Hindlimb muscle (tissue), 1 donor: Measurements from ENCODE around the gene KTN1. TPM values are rescaled to one million over a fixed set of nuclear protein-coding genes. Genes with fewer than 3 reads are reported as not detected.

Experiments
- DNase-seq: peaks from one replicate; pipeline ENCODE4 v3.0.0-alpha.2; 2013
- polyA plus RNA-seq: library from polyadenylated mRNA; unstranded; fragments of 120-200 nt; gene quantifications from one replicate; pipeline ENCODE4 v1.2.1, GENCODE V29; 2013; ENCODE audit not compliant: insufficient read length

KTN1 gene
- polyA plus RNA-seq, 1 donor, result 141 TPM

DNA sequence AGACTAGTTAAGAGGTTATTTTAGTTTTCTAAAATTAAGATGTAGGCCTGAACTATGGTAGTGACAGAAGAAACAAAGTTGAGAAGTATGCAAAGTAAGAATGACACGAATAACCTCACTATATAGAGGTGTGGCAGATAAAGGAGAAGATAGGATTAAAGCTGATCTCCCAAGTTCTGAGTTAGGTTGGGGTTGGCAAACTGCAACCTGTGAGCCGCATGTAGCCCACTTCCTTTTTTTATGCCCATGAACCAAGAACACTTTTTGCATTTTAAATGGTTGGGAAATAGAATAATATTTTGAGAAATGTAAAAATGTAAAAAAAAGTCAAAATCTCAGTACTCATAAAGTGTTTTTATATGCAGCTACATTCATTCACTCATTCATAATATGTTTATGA lies 34.3 kb downstream of the KTN1 start:
- no peak for DNase-seq

DNA sequence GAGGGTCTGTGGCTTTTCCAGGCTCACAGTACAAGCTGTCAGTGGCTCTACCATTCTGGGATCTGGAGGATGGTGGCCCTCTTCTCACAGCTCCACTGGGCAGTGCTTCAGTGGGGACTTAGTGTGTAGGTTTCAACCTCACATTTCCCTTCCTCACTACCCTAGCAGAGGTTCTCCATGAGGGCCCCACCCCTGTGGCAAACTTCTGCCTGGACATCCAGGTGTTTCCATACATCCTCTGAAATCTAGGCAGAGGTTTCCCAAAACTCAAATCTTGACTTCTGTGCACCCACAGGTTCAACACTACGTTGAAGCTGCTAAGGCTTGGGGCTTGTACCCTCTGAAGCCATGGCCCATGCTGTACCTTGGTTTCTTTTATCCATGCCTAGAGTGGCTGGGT lies 40.3 kb downstream of the KTN1 start:
- DNase-seq, result no peak

DNA sequence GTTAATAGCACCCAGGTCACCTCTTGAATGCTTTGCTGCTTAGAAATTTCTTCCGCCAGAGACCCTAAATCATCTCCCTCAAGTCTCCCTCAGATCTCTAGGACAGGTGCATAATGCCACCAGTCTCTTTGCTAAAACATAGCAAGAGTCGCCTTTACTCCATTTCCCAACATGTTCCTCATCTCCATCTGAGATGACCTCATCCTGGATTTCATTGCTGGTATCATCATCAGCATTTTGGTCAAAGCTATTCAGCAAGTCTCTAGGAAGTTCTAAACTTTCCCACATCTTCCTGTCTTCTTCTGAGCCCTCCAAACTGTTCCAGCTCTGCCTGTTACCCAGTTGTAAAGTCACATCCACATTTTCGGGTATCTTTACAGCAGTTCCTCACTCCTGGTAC lies 41.0 kb downstream of the KTN1 start:
- DNase-seq, result no peak

DNA sequence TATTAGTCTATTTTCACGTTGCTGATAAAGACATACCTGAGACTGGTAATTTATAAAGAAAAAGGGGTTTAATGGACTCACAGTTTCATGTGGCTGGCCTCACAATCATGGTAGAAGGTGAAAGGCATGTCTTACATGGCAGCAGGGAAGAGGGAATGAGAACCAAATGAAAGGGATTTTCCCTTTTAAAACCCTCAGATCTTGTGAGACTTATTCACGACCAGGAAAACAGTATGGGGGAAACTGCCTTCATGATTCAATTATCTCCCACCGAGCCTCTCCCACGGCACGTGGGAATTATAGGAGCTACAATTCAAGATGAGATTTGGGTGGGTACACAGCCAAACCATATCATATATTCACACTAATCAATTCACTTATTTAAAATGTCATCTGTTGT lies 41.4 kb downstream of the KTN1 start:
- no peak for DNase-seq

DNA sequence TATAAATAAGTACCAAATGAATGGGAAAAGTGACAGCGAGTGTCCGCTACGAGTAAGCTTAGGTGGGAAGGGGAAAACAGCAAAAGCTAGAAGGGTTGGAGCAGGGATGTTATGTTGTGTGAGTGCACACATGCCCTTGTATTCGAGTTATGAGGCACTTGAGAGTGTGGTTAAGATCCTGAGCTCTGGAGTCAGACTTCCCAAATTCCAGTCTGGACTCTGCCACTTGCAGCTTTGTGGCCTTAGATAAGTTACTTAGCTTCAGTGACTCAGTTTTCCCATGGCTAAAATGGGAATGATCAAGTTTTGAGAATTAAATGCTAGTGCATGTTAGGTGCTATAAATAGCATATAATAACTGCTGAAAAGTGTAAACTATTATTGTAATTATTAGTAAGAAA lies 44.9 kb downstream of the KTN1 start:
- DNase-seq, result no peak

DNA sequence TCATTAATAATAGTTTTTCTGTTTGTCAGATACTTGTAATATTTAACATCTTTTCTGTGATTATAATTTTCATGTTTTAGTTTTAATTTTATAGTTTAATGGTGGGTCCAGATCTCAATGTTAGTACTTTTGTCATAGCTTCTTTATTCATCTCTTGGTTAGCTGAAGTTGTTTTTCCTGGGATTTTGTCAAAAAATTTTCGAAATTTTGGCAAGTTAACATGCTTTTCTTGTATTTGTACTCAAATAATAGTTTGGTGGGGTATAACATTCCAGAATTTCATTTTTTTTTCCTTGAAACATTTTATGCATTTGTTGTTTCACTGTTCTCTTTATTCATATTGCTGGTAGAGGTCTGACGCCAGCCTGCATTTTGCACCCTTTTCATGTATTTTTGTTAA lies 45.5 kb downstream of the KTN1 start:
- DNase-seq, result no peak

DNA sequence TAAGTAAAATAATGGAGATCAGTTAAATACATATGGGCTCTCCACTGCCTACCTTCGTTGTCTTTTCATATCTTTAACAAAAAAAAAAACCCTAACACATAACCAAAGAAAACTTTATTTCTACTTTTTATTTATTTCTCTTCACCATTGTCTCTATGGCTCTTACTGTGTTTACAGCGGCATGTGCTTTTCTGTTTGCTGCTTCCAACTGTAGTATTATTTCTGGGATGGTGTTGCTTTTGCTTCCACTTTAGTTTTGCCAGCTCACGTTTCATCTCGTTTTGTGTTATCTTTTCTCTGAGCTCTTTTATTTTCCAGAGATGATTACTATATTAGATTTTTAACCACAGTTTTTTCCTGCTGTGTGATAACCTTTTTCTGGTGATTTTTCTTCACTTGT lies 46.1 kb downstream of the KTN1 start:
- no peak for DNase-seq

DNA sequence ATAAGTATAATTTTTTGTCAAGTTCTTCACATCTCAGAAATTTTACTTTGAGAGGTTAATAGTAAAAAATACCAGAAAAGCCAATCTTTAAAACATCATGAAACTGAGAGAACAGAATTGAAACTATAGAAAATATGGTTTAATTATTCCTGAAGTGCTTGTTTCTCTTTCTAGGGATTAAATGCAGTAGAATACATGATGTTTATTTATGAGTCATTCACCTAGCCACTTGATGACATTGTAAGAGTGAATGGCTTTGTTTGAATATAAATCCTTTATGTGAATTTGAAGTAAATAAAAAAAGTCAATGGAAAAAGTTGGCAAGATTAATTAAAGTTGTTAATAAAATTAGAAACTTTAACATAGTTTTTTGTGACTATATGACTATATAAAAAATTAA lies 48.4 kb downstream of the KTN1 start:
- DNase-seq, result no peak

DNA sequence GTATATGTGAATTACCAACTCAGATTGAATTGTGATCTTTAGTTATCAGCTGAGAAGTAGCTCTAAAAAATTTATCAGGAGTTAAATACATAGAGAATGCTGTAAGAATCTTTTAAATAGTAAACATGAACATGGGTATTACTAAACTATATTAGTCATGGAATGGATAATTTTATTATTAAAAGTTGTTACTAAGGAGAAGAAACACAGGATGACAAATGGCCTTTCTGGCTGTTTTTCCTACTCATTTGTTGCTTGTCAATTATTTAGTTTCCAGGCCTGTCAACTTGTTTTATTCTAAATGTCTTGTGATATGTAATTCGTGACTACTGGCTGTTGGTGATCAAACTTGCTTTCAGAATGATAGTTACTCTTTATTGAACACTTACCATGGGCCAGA lies 58.7 kb downstream of the KTN1 start:
- no peak for DNase-seq

DNA sequence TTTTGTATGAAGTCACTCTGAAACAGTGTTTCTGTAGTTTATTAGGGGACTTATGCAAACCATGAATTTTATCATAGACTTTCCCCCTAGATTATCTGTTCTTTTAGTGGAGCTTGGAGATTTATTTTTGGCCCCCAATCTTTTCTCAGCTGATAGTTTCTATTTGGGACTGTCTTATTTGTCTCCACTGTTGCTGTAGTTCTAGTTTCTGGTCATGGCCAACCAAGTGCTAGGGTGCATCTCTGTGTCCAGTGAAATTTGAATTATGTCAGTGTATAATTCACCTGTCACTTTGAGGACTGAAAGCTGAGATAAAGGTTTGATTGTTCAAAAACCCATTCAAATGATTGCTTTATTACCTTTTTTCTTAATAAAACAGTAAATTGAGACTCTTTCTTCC lies 61.3 kb downstream of the KTN1 start:
- no peak for DNase-seq

DNA sequence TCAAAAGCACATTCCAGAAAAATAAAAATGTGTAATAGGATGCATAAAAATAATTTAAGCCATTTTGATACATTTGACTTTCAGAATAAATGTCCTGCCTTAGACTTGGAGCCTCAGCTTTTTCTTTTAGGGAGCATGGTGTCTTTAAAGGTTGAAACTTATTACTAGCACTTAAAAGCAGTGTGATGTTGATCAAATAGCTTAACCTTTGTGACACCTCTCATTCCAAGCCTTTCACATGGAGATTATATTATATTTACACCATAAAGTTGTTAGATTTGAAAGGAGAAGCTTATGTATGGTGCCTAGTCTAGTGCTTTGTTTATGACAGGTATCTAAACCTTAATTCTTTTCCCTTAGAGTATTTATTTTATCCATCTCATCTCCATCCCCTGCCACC lies 61.9 kb downstream of the KTN1 start:
- DNase-seq, result no peak

DNA sequence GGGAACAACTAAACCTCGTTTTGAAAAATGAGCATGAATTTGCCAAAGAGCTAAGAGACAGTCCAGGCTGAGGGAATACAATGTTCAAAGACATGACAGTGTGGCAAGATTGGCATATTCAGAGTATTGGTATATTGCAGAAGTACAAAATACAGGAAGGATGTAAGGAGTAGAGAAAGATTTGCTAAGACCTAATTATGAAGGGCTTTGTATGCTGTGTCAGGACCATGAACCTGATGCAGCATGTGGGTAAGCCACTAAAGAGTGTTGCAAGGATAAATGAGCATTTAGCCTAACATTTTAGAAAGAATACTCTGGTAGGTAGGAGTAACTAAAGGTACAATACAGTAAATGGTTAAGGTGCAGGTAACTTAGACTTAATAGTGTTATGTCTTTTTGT lies 65.1 kb downstream of the KTN1 start:
- DNase-seq, result no peak

DNA sequence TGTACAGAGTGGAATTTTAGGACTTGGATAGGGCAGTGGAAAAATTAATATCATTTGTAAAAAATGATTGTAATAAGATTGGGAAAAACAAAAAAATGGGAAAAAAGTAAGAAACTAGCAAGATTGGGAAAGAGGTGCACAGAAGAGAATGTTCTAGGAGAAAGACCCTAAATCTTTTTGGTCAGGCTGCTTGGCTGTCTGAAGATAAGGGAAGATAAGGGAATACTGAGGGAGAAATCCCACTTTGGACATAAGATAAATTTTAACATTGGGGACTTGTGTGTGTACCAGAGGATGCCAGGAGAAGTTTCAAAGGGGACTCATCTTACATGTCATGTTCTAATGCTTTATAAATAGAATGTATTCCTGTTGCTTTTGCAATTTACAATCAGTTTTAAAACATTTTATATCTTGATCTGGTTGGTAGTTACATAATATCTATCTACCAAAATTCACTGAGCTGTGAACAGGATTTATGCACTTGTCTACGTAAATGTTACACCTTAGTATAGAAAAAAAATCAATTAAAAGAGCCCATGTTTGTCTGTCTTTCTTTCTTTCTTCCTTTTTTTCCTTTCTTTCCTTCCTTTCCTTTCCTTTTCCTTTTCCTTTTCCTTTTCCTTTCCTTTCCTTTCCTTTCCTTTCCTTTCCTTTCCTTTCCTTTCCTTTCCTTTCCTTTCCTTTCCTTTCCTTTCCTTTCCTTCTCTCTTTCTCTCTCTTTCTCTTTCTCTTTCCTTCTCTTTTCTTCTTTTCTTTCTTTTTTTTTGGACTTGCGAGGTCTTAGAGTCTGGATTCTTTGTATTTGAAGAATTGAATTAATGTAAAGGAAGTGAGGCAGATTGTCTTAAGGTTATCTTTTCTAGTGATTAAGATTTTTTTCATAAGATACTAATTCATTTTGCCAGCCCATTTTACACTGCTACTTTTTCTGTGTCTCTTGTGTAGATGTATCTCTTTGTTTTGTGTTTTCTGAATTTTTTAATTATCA lies 66.1 kb downstream of the KTN1 start:
- no peak for DNase-seq

DNA sequence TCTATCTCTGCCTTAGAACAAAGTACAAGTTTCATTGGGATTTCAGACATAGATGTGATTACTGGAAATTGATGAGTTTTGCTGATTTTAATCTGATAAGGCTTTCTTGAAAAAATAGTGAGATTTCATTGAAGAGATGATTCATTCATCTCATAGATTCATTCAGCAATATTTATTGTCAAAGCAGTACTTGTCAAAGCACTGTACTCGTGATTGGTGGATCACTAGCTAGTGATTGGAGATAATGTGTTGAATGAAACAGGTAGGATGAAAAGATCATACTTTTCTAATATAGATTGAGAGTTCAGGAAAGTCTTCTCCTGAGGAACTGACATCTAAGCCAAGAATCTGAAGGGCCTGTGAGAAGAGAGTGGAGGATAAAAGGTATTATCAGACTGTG lies 71.0 kb downstream of the KTN1 start:
- DNase-seq, result no peak

DNA sequence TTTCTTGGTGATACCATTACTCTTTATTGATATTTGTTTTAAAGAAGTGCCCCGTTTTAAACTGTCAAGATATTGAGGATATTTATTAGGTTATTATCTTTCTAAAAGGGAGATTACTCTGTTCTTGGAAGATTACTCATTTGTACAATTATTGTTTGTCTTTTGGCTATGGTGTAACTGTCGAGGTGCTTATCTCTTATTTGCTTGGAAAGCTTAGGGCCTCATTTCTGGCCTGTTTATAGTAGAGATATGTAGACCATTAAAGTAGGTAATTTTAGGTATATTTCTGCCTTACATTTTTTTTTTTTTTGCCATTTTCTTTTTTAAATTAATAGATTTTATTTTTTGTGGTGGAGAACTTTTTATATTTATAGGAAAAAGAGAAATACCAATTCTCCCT lies 74.2 kb downstream of the KTN1 start:
- DNase-seq, result no peak

DNA sequence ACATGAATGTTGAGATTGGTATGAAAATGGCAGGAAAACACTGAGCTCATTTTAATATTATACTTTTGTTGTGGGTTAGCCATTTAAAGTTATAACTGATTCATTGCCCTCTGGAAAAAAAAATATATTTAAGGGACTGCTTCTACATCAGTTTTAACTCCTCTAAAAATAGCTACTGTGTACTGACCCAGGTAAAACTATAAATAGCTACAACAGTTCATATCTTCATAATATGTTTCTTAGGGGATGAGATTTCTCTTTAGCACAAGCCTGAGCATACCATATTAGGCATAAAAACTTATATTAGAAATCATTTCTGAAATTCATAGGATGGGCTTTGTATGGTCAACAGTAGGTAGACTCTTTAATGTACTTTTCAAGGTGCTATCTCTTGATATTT lies 81.0 kb downstream of the KTN1 start:
- no peak for DNase-seq

DNA sequence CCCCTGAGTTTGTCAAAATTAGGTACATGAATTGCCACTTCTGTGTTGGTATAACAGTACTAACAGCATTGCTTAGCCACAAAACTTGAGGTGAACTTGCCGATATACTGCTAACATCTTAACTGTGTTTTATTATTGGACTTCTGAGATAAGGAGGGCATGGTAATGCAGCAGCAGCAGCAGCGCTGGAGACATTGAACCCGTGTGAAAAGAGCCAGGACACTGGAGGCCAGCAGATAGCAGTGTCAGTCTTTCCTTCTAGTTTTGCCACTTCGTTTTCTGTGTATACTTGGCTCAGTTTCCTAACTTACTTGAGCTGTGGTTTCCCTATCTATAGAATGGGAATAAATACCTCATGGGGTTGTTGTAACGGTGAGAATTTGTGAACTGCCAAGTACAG lies 82.7 kb downstream of the KTN1 start:
- DNase-seq, result no peak

DNA sequence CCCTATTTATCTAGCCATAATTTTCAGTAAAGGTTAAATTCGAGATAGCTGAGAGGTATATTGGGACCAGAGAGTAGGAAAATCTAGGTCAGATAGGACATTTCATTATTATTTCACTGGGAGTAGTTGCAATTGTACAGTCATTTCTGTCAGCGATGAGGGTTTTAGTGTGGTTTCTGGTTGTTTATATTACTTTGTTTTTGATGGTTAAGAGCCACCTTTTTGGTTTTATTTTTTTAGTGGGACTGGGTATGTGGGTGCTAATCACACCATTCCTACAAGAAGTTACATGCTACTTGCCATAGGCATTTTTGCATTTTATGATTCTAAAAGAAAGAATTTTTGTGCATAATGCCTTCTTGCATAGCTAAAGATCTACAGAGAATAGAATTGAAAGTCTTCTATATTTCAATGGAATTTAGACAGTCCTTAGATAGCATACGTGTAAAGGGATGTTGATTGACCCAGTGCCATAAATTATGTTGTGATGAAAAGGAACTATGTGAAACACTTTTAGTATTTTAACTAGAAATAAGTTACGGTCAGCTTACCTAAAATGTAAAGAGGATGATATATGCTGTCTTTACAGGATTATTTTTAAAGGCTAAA lies 85.2 kb downstream of the KTN1 start:
- no peak for DNase-seq

DNA sequence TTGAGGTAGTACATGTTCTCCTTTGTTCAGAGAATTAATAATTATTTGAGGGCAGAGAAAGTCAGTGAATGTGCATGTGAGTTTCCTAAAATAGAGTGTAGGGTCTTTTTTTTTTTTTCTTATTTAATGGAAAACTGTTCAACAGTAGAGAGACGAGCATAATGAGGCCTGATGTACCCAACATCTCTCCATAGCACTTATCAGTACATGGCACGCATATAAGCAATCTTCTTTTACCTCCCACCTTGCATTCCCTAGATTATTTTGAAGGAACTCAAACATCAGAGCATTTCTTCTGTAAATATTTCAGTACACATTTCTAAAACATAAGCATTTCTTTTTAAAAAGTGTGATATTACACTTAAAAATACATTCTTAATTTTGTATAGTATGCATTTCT lies 87.8 kb downstream of the KTN1 start:
- DNase-seq, result no peak

DNA sequence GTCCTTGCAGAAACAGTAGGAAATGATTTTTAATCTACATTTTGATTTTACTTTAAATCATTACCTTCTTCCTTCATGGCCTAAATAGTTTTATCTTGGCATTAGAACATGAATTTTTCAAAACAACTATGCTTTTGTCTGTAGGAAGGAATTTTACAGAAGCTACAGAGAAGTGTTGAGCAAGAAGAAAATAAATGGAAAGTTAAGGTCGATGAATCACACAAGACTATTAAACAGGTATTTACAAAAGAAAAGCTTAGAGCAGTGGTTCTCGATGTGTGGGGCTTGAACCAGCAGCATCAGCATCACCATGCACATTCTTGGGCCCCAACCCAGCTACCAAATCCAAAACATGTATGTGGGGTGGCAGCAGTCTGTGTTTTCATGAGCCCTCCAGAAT lies 91.6 kb downstream of the KTN1 start:
- no peak for DNase-seq

DNA sequence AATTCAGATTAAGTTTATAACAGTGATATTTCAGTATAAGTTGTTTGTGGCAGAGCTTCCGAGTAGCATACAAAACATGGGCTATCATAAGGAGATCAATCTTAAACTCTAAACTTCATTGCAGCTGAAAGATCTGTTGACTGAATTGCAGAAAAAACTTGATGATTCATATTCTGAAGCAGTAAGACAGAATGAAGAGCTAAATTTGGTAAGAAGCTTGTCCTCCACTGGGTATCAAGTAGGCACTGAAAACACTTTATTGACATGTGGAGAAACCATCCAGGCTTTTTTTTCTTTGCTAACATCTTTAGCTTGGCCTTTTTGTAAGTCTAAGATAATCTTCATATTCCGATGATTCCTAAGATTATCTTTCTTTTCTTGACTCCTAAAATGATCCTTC lies 93.0 kb downstream of the KTN1 start:
- DNase-seq, result no peak

DNA sequence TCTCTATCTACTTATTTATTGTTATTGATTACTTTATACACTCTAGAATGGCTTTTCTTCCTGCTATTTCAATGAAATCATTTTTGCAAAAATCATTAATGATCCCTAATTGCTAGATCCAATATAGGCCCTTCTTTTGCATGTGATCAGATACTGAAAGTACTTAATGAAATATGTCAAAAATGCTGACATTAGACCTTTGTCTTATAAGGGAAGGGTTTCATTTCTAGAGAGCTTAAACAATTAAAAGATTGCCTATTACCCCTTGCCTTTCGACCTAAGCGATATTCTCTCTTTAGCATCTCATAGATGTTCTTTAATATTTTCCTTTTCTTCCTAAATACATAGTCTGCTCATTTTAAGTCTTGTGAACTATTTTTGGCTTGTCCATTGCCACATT lies 101.1 kb downstream of the KTN1 start:
- DNase-seq, result no peak

DNA sequence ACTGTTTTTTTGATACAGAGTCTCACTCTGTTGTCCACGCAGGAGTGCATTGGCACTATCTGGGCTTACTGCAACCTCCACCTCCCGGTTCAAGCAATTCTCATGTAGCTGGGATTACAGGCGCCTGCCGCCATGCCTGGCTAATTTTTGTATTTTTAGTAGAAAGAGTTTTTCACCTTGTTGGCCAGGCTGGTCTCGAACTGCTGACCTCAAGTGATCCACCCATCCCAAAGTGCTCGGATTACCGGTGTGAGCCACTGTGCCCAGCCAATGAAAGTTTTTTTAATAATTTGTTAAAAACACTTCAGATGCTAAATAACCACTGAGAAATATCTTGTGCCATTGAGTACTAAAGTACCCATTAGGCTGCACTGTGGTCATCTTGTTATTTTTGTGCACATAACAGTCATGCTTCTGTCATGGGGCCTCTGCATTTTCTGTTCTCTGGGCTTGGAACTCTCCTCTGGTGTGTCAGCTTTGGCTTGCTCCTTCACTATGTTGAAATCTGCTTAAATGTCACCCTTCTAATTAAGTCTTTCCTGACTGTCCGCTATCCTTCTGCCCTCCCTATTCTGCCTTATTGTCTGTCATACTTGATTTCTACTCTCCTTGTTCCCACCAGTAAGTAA lies 105.1 kb downstream of the KTN1 start:
- no peak for DNase-seq

DNA sequence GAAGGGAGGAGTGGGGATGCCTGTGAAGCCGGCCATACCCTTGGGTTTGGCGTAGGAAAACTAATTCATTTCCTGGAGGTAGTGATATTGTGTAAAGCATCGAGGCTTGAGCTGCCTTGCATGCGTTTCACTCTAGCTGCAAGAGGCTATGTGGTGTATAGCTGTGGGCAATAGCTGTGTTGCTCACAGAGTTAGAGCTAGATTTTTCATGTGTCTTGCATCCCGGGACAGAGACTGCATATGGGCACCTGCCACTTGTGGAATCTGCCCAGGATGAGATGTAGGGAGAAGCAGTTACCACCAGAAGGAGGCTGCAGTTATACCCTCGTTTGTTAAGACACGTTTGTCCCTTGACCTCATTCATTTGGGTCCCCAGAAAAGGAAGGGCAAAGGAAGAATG lies 106.7 kb downstream of the KTN1 start:
- no peak for DNase-seq
